Glomerular endothelial cell (primary cell): ENCODE data around the gene RBMS3. TPM values are rescaled to one million over a fixed set of nuclear protein-coding genes. Genes with fewer than 3 reads are reported as not detected.

Source experiments
- DNase-seq: peaks from one replicate; pipeline ENCODE4 v3.0.0-alpha.2; 2011; ENCODE audit warnings: low read depth, low spot score; ENCODE audit errors: extremely low read depth
- total RNA-seq: library from RNA; depleted of rRNA; stranded (reverse); fragments of >200 nt; gene quantifications from 2 replicates; pipeline ENCODE4 v1.2.3, GENCODE V29; 2015

RBMS3 gene
- total RNA-seq, 1 donor from 2014 or later, result 36.8 TPM

- no peak for DNase-seq
These were observed 145.7 kb downstream of the RBMS3 start for GRCh38 chr3:29426302-29427226.

GRCh38 chr3:29427266-29428103, 146.6 kb downstream of the RBMS3 start:
- no peak for DNase-seq

- DNase-seq, result no peak
These were observed 148.3 kb downstream of the RBMS3 start for GRCh38 chr3:29429055-29429679.

- DNase-seq, result no peak
These were observed 149.7 kb downstream of the RBMS3 start for GRCh38 chr3:29430558-29430971.

GRCh38 chr3:29436612-29437323, 155.9 kb downstream of the RBMS3 start:
- no peak for DNase-seq

GRCh38 chr3:29438580-29438979, 157.7 kb downstream of the RBMS3 start:
- no peak for DNase-seq

- DNase-seq, result no peak
These were observed 159.8 kb downstream of the RBMS3 start for GRCh38 chr3:29440413-29441305.

- DNase-seq, result no peak
These were observed 160.6 kb downstream of the RBMS3 start for GRCh38 chr3:29441422-29441821.

- DNase-seq, result no peak
These were observed 167.2 kb downstream of the RBMS3 start for GRCh38 chr3:29447946-29448627.

GRCh38 chr3:29451920-29452319, 171.0 kb downstream of the RBMS3 start:
- DNase-seq, result no peak

- DNase-seq, result no peak
These were observed 172.0 kb downstream of the RBMS3 start for GRCh38 chr3:29452934-29453283.

- DNase-seq, result no peak
These were observed 172.6 kb downstream of the RBMS3 start for GRCh38 chr3:29453284-29454001.

- DNase-seq, result no peak
These were observed 173.3 kb downstream of the RBMS3 start for GRCh38 chr3:29454161-29454611.

- DNase-seq, result no peak
These were observed 176.0 kb downstream of the RBMS3 start for GRCh38 chr3:29456901-29457300.

GRCh38 chr3:29463304-29463703, 182.4 kb downstream of the RBMS3 start:
- no peak for DNase-seq

GRCh38 chr3:29465836-29466235, 185.0 kb downstream of the RBMS3 start:
- DNase-seq, result no peak

GRCh38 chr3:29466442-29466841, 185.6 kb downstream of the RBMS3 start:
- DNase-seq, result no peak

GRCh38 chr3:29468187-29468586, 187.3 kb downstream of the RBMS3 start:
- no peak for DNase-seq
